Caki2 (cell line): ENCODE measurements around the gene ERC2. TPM values are rescaled to one million over a fixed set of nuclear protein-coding genes. Genes with fewer than 3 reads are reported as not detected.

Experiments
- DNase-seq: peaks from one replicate; pipeline ENCODE4 v3.0.0-alpha.2; 2015; ENCODE audit warnings: low read depth
- in situ Hi-C: cut with HindIII; loops from 2 replicates; pipeline ENCODE4 v1.10.0; 2016; ENCODE audit warnings: low sequenced_read_pairs, low pct_unique_long_range_greater_than_20kb, mixed read lengths
- total RNA-seq: library from RNA; depleted of rRNA; stranded (reverse); fragments of >200 nt; shearing (Covaris generic); gene quantifications from 2 replicates; pipeline ENCODE4 v1.2.3, GENCODE V29; 2014; ENCODE audit warnings: low replicate concordance

Gene ERC2
- total RNA-seq, 1 experiment from 2014 or later = not detected

GRCh38 chr3:55487381-55488241 is 980.7 kb downstream of the ERC2 start:
- in situ Hi-C loops = no loop called here
- DNase-seq = peak; percentile 70

GRCh38 chr3:55486857-55487380 is 981.3 kb downstream of the ERC2 start, which contains the start of gene WNT5A:
Gene WNT5A, minus strand, starts transcription at chr3:55487306. Its CDS starts 321 bp downstream, at chr3:55486985.
- in situ Hi-C loops = no loop called here
- DNase-seq = peak; percentile 76

- peak; percentile 76 for DNase-seq
- in situ Hi-C loops = no loop called here
These were observed 982.0 kb downstream of the ERC2 start for GRCh38 chr3:55486101-55486856.

GRCh38 chr3:55484801-55485791 is 983.2 kb downstream of the ERC2 start:
- peak; percentile 69 for DNase-seq

GRCh38 chr3:55484191-55484689 is 984.0 kb downstream of the ERC2 start:
- no peak for DNase-seq
- in situ Hi-C loops = no loop called here

More at GRCh38 chr3:55484801-55485791, 983.2 kb downstream of the ERC2 start:
- in situ Hi-C loops = no loop called here

- in situ Hi-C loops = no loop called here
These were observed 984.8 kb downstream of the ERC2 start for GRCh38 chr3:55483196-55484095.

GRCh38 chr3:55482496-55483195 is 985.6 kb downstream of the ERC2 start:
- no peak for DNase-seq
- in situ Hi-C loops = no loop called here

More at GRCh38 chr3:55483196-55484095, 984.8 kb downstream of the ERC2 start:
- no peak for DNase-seq

- no peak for DNase-seq
- in situ Hi-C loops = no loop called here
These were observed 986.3 kb downstream of the ERC2 start for GRCh38 chr3:55481744-55482495.

- in situ Hi-C loops = no loop called here
- no peak for DNase-seq
These were observed 987.1 kb downstream of the ERC2 start for GRCh38 chr3:55480911-55481743.

GRCh38 chr3:55477306-55478303 is 990.7 kb downstream of the ERC2 start:
- in situ Hi-C loops = no loop called here
- DNase-seq = no peak

- in situ Hi-C loops = no loop called here
- DNase-seq = peak; percentile 37
These were observed 991.8 kb downstream of the ERC2 start for GRCh38 chr3:55476515-55476914.

- DNase-seq = no peak
- in situ Hi-C loops = no loop called here
These were observed 994.0 kb downstream of the ERC2 start for GRCh38 chr3:55474213-55474632.

GRCh38 chr3:55473788-55474187 is 994.5 kb downstream of the ERC2 start:
- in situ Hi-C loops = no loop called here
- no peak for DNase-seq
